NCI-H526 (cell line): ENCODE data around the gene CDHR1.
A peak's percentile ranks its signal among the peaks of the same experiment; 100 is the strongest.
"Not testable (repeated sequence)": the region's sequence is repeated elsewhere in the genome, so short reads cannot be mapped to it uniquely, and the experiment has no call there.

Source experiments
- DNase-seq, 2 experiments: peaks; one replicate each; lab custom pipeline; 2025; lab: John Stamatoyannopoulos, UW

CDHR1 gene

GRCh38 chr10:84194424-84195043 lies at the start of gene CDHR1:
Gene CDHR1, plus strand, starts transcription at chr10:84194537. Its CDS starts 224 bp downstream, at chr10:84194761.
- peak in 1 of 2 experiments; percentile 30 for DNase-seq

GRCh38 chr10:84147347-84147746 lies 47.0 kb upstream of the CDHR1 start:
- DNase-seq = no peak

GRCh38 chr10:84148006-84148597 lies 46.2 kb upstream of the CDHR1 start:
- peak in 1 of 2 experiments; percentile 26 for DNase-seq

- no peak for DNase-seq
Measured at GRCh38 chr10:84149854-84150253, 44.5 kb upstream of the CDHR1 start.

GRCh38 chr10:84152769-84153168 lies 41.6 kb upstream of the CDHR1 start:
- no peak for DNase-seq

- no peak for DNase-seq
Measured at GRCh38 chr10:84155521-84155920, 38.8 kb upstream of the CDHR1 start.

GRCh38 chr10:84156009-84156408 lies 38.3 kb upstream of the CDHR1 start:
- DNase-seq = no peak

- no peak for DNase-seq
Measured at GRCh38 chr10:84156768-84157167, 37.6 kb upstream of the CDHR1 start.

GRCh38 chr10:84158061-84158460 lies 36.3 kb upstream of the CDHR1 start:
- no peak for DNase-seq

GRCh38 chr10:84158550-84158949 lies 35.8 kb upstream of the CDHR1 start:
- no peak for DNase-seq

- no peak for DNase-seq
Measured at GRCh38 chr10:84159076-84159685, 35.2 kb upstream of the CDHR1 start.

- DNase-seq = no peak
Measured at GRCh38 chr10:84160663-84161362, 33.5 kb upstream of the CDHR1 start.

GRCh38 chr10:84163996-84164395 lies 30.3 kb upstream of the CDHR1 start:
- no peak for DNase-seq

GRCh38 chr10:84164442-84164841 lies 29.9 kb upstream of the CDHR1 start:
- no peak for DNase-seq

- no peak for DNase-seq
Measured at GRCh38 chr10:84166620-84167288, 27.6 kb upstream of the CDHR1 start.

- not testable (repeated sequence) for DNase-seq
Measured at GRCh38 chr10:84167289-84167653, 27.1 kb upstream of the CDHR1 start.

GRCh38 chr10:84168382-84168781 lies 26.0 kb upstream of the CDHR1 start:
- DNase-seq = not testable (repeated sequence)

GRCh38 chr10:84171237-84171636 lies 23.1 kb upstream of the CDHR1 start:
- not testable (repeated sequence) for DNase-seq

- not testable (repeated sequence) for DNase-seq
Measured at GRCh38 chr10:84171700-84172466, 22.5 kb upstream of the CDHR1 start.

- no peak for DNase-seq
Measured at GRCh38 chr10:84172467-84173356, 21.6 kb upstream of the CDHR1 start.
